ENCODE measurements around the gene SHMT1.

SHMT1 gene

GRCh38 chr17:18318117-18318516 lies 45.2 kb downstream of the SHMT1 start:
- Histone ChIP-seq H3K4me3 (ENCODE audit: severe bottlenecking) (no peak overlapping the region), H3K4me1 (ENCODE audit: insufficient read depth, poor library complexity, severe bottlenecking) (peaks cover 13% of the 10 kb centered on the region)
- ATAC-seq (ENCODE audit: low read depth): no peak

GRCh38 chr17:18315961-18316360 lies 47.4 kb downstream of the SHMT1 start:
- DNase-seq (ENCODE audit: low spot score) (no peak), ATAC-seq (ENCODE audit: low read depth) (no peak)
- Histone ChIP-seq H3K27ac (ENCODE audit: poor library complexity, severe bottlenecking) (no peak overlapping the region), H3K9me3 (ENCODE audit: severe bottlenecking) (no peaks in the 10 kb centered on the region), H3K27me3 (ENCODE audit: insufficient read depth, poor library complexity, severe bottlenecking) (no peaks in the 10 kb centered on the region), H3K4me1 (ENCODE audit: insufficient read depth, poor library complexity, severe bottlenecking) (peaks cover 14% of the 10 kb centered on the region), H3K4me3 (ENCODE audit: severe bottlenecking) (peak overlapping the region; percentile 64), H3K36me3 (ENCODE audit: low read depth) (peaks cover 56% of the 10 kb centered on the region)
- no peak for TF ChIP-seq CTCF (IDR thresholded peaks at IDR 0.05; ENCODE audit: poor library complexity, severe bottlenecking)

More at GRCh38 chr17:18318117-18318516, 45.2 kb downstream of the SHMT1 start:
- H3K9me3 ChIP-seq (ENCODE audit: severe bottlenecking): no peaks in the 10 kb centered on the region
- peaks cover 50% of the 10 kb centered on the region for H3K36me3 ChIP-seq (ENCODE audit: low read depth)
- H3K27me3 ChIP-seq (ENCODE audit: insufficient read depth, poor library complexity, severe bottlenecking): no peaks in the 10 kb centered on the region
- no peak for DNase-seq (ENCODE audit: low spot score)
- TF ChIP-seq CTCF (IDR thresholded peaks at IDR 0.05; ENCODE audit: poor library complexity, severe bottlenecking): no peak
- no peak overlapping the region for H3K27ac ChIP-seq (ENCODE audit: poor library complexity, severe bottlenecking)

- Histone ChIP-seq H3K27ac (ENCODE audit: poor library complexity, severe bottlenecking) (peak overlapping the region; percentile 52), H3K27me3 (ENCODE audit: insufficient read depth, poor library complexity, severe bottlenecking) (no peaks in the 10 kb centered on the region), H3K4me1 (ENCODE audit: insufficient read depth, poor library complexity, severe bottlenecking) (peaks cover 14% of the 10 kb centered on the region), H3K36me3 (ENCODE audit: low read depth) (peaks cover 59% of the 10 kb centered on the region), H3K4me3 (ENCODE audit: severe bottlenecking) (peak overlapping the region; percentile 64), H3K9me3 (ENCODE audit: severe bottlenecking) (no peaks in the 10 kb centered on the region)
- DNase-seq (ENCODE audit: low spot score) (no peak), ATAC-seq (ENCODE audit: low read depth) (no peak)
- TF ChIP-seq CTCF (IDR thresholded peaks at IDR 0.05; ENCODE audit: poor library complexity, severe bottlenecking): no peak
Measured at GRCh38 chr17:18315562-18315922, 47.8 kb downstream of the SHMT1 start.

GRCh38 chr17:18314731-18315561 lies 48.4 kb downstream of the SHMT1 start, which contains the start of the genes SMCR8 and TOP3A:
SMCR8 (plus strand) TSS chr17:18315293; CDS start chr17:18315790, 497 bp downstream.
TOP3A (minus strand) TSS chr17:18314994; CDS start chr17:18314778, 216 bp downstream.
- H3K36me3 ChIP-seq (ENCODE audit: low read depth): peaks cover 65% of the 10 kb centered on the region
- peaks cover 14% of the 10 kb centered on the region for H3K4me1 ChIP-seq (ENCODE audit: insufficient read depth, poor library complexity, severe bottlenecking)
- ATAC-seq (ENCODE audit: low read depth) (peak; percentile 94), DNase-seq (ENCODE audit: low spot score) (peak; percentile 99)
- H3K27me3 ChIP-seq (ENCODE audit: insufficient read depth, poor library complexity, severe bottlenecking): no peaks in the 10 kb centered on the region
- no peak for TF ChIP-seq CTCF (IDR thresholded peaks at IDR 0.05; ENCODE audit: poor library complexity, severe bottlenecking)
- H3K9me3 ChIP-seq (ENCODE audit: severe bottlenecking): no peaks in the 10 kb centered on the region
- H3K27ac ChIP-seq (ENCODE audit: poor library complexity, severe bottlenecking): peak within 1 kb of the TSS; percentile 52
- H3K4me3 ChIP-seq (ENCODE audit: severe bottlenecking): peak within 1 kb of the TSS; percentile 64

All from RWPE2 (cell line).